Activated naive CD8-positive, alpha-beta T cell treated with anti-CD3 and anti-CD28 coated beads, Interleukin-2, amount 50 U/mL, for 24 hours (primary cell): Measurements from ENCODE around the gene BIK.

Experiments
- ATAC-seq: fragments of 150-1000 bp; cut with Tn5 transposase; one replicate; pipeline ENCODE4 v1.10.0; 2021
- DNase-seq: peaks from one replicate; pipeline ENCODE4 v3.0.0; 2021
- H3K27ac Mint-ChIP-seq: one replicate; pipeline ENCODE4 v1.8.0; 2021; ENCODE audit warnings: mild to moderate bottlenecking, mixed read lengths
- H3K27me3 Mint-ChIP-seq: one replicate; pipeline ENCODE4 v1.8.0; 2021; ENCODE audit warnings: mixed read lengths
- H3K36me3 Mint-ChIP-seq: one replicate; pipeline ENCODE4 v1.8.0; 2021; ENCODE audit warnings: low read depth, mixed read lengths
- H3K4me1 Mint-ChIP-seq: one replicate; pipeline ENCODE4 v1.8.0; 2021; ENCODE audit warnings: mixed read lengths
- H3K4me3 Mint-ChIP-seq: one replicate; pipeline ENCODE4 v1.8.0; 2021; ENCODE audit warnings: mild to moderate bottlenecking, moderate library complexity, mixed read lengths
- H3K9me3 Mint-ChIP-seq: one replicate; pipeline ENCODE4 v1.8.0; 2021; ENCODE audit warnings: mixed read lengths

The BIK gene

GRCh38 chr22:43118024-43118849, 7.7 kb downstream of the BIK start:
- DNase-seq: no peak
- no peak for ATAC-seq
- Mint-ChIP-seq H3K4me1 (peaks cover 7% of the 10 kb centered on the region), H3K27ac (no peak overlapping the region), H3K4me3 (no peak overlapping the region), H3K36me3 (no peaks in the 10 kb centered on the region), H3K9me3 (no peaks in the 10 kb centered on the region), H3K27me3 (peaks cover 4% of the 10 kb centered on the region)

GRCh38 chr22:43118953-43119458, 8.5 kb downstream of the BIK start:
- no peak for DNase-seq
- H3K9me3 Mint-ChIP-seq: no peaks in the 10 kb centered on the region
- H3K4me1 Mint-ChIP-seq: peaks cover 7% of the 10 kb centered on the region
- ATAC-seq: peak; percentile 15
- H3K36me3 Mint-ChIP-seq: no peaks in the 10 kb centered on the region
- peaks cover 4% of the 10 kb centered on the region for H3K27me3 Mint-ChIP-seq
- H3K27ac Mint-ChIP-seq: no peak overlapping the region
- H3K4me3 Mint-ChIP-seq: no peak overlapping the region

- Mint-ChIP-seq H3K36me3 (no peaks in the 10 kb centered on the region), H3K27ac (no peak overlapping the region), H3K4me3 (no peak overlapping the region), H3K9me3 (no peaks in the 10 kb centered on the region), H3K27me3 (no peaks in the 10 kb centered on the region), H3K4me1 (peaks cover 5% of the 10 kb centered on the region)
- no peak for DNase-seq
- ATAC-seq: peak; percentile 41
These were observed 16.1 kb downstream of the BIK start for GRCh38 chr22:43126501-43127165.

- H3K9me3 Mint-ChIP-seq: no peaks in the 10 kb centered on the region
- H3K36me3 Mint-ChIP-seq: peaks cover 2% of the 10 kb centered on the region
- ATAC-seq (peak; percentile 13), DNase-seq (no peak)
- no peaks in the 10 kb centered on the region for H3K27me3 Mint-ChIP-seq
- H3K4me1 Mint-ChIP-seq: peaks cover 5% of the 10 kb centered on the region
- no peak overlapping the region for H3K4me3 Mint-ChIP-seq
- no peak overlapping the region for H3K27ac Mint-ChIP-seq
These were observed 16.8 kb downstream of the BIK start for GRCh38 chr22:43127166-43127908.

- H3K9me3 Mint-ChIP-seq: no peaks in the 10 kb centered on the region
- peaks cover 5% of the 10 kb centered on the region for H3K4me1 Mint-ChIP-seq
- DNase-seq (no peak), ATAC-seq (no peak)
- no peak overlapping the region for H3K27ac Mint-ChIP-seq
- H3K36me3 Mint-ChIP-seq: peaks cover 2% of the 10 kb centered on the region
- H3K4me3 Mint-ChIP-seq: no peak overlapping the region
- H3K27me3 Mint-ChIP-seq: no peaks in the 10 kb centered on the region
These were observed 17.6 kb downstream of the BIK start for GRCh38 chr22:43128116-43128515.

GRCh38 chr22:43128928-43129424, 18.4 kb downstream of the BIK start:
- H3K27me3 Mint-ChIP-seq: no peaks in the 10 kb centered on the region
- H3K36me3 Mint-ChIP-seq: peaks cover 9% of the 10 kb centered on the region
- peaks cover 5% of the 10 kb centered on the region for H3K4me1 Mint-ChIP-seq
- ATAC-seq: no peak
- H3K4me3 Mint-ChIP-seq: no peak overlapping the region
- no peaks in the 10 kb centered on the region for H3K9me3 Mint-ChIP-seq
- no peak overlapping the region for H3K27ac Mint-ChIP-seq
- DNase-seq: no peak

GRCh38 chr22:43129426-43130425, 19.2 kb downstream of the BIK start:
- H3K27ac Mint-ChIP-seq: no peak overlapping the region
- H3K36me3 Mint-ChIP-seq: peaks cover 13% of the 10 kb centered on the region
- H3K9me3 Mint-ChIP-seq: no peaks in the 10 kb centered on the region

GRCh38 chr22:43131773-43132501, 21.4 kb downstream of the BIK start:
- no peak overlapping the region for H3K27ac Mint-ChIP-seq

More at GRCh38 chr22:43129426-43130425, 19.2 kb downstream of the BIK start:
- peaks cover 5% of the 10 kb centered on the region for H3K4me1 Mint-ChIP-seq
- H3K4me3 Mint-ChIP-seq: no peak overlapping the region
- ATAC-seq (no peak), DNase-seq (no peak)
- H3K27me3 Mint-ChIP-seq: no peaks in the 10 kb centered on the region

GRCh38 chr22:43133401-43133800, 22.9 kb downstream of the BIK start:
- no peaks in the 10 kb centered on the region for H3K27me3 Mint-ChIP-seq
- H3K4me3 Mint-ChIP-seq: no peak overlapping the region
- DNase-seq (no peak), ATAC-seq (no peak)
- no peaks in the 10 kb centered on the region for H3K4me1 Mint-ChIP-seq
- no peaks in the 10 kb centered on the region for H3K9me3 Mint-ChIP-seq
- H3K27ac Mint-ChIP-seq: no peak overlapping the region
- peaks cover 26% of the 10 kb centered on the region for H3K36me3 Mint-ChIP-seq

More at GRCh38 chr22:43131773-43132501, 21.4 kb downstream of the BIK start:
- no peaks in the 10 kb centered on the region for H3K9me3 Mint-ChIP-seq
- H3K4me1 Mint-ChIP-seq: peaks cover 3% of the 10 kb centered on the region
- peaks cover 24% of the 10 kb centered on the region for H3K36me3 Mint-ChIP-seq
- H3K4me3 Mint-ChIP-seq: no peak overlapping the region
- no peak for ATAC-seq
- no peaks in the 10 kb centered on the region for H3K27me3 Mint-ChIP-seq
- DNase-seq: no peak

- ATAC-seq (no peak), DNase-seq (no peak)
- H3K36me3 Mint-ChIP-seq: peaks cover 33% of the 10 kb centered on the region
- no peaks in the 10 kb centered on the region for H3K4me1 Mint-ChIP-seq
- H3K27me3 Mint-ChIP-seq: no peaks in the 10 kb centered on the region
- H3K4me3 Mint-ChIP-seq: no peak overlapping the region
- no peaks in the 10 kb centered on the region for H3K9me3 Mint-ChIP-seq
- H3K27ac Mint-ChIP-seq: no peak overlapping the region
These were observed 24.0 kb downstream of the BIK start for GRCh38 chr22:43134553-43134952.

- DNase-seq (no peak), ATAC-seq (no peak)
- H3K4me1 Mint-ChIP-seq: peaks cover 4% of the 10 kb centered on the region
- H3K27ac Mint-ChIP-seq: no peak overlapping the region
- H3K36me3 Mint-ChIP-seq: peaks cover 40% of the 10 kb centered on the region
- H3K27me3 Mint-ChIP-seq: no peaks in the 10 kb centered on the region
- no peak overlapping the region for H3K4me3 Mint-ChIP-seq
- no peaks in the 10 kb centered on the region for H3K9me3 Mint-ChIP-seq
These were observed 25.0 kb downstream of the BIK start for GRCh38 chr22:43135565-43135964.

GRCh38 chr22:43136255-43136654, 25.7 kb downstream of the BIK start:
- peak; percentile 70 for ATAC-seq
- peak; percentile 53 for DNase-seq
- H3K36me3 Mint-ChIP-seq: peaks cover 46% of the 10 kb centered on the region
- H3K9me3 Mint-ChIP-seq: no peaks in the 10 kb centered on the region
- H3K27ac Mint-ChIP-seq: no peak overlapping the region
- H3K27me3 Mint-ChIP-seq: no peaks in the 10 kb centered on the region
- no peak overlapping the region for H3K4me3 Mint-ChIP-seq
- peaks cover 9% of the 10 kb centered on the region for H3K4me1 Mint-ChIP-seq

GRCh38 chr22:43136801-43137200, 26.3 kb downstream of the BIK start:
- no peak overlapping the region for H3K27ac Mint-ChIP-seq
- H3K9me3 Mint-ChIP-seq: no peaks in the 10 kb centered on the region
- DNase-seq (no peak), ATAC-seq (no peak)
- H3K27me3 Mint-ChIP-seq: no peaks in the 10 kb centered on the region
- H3K4me3 Mint-ChIP-seq: no peak overlapping the region
- peaks cover 13% of the 10 kb centered on the region for H3K4me1 Mint-ChIP-seq
- peaks cover 46% of the 10 kb centered on the region for H3K36me3 Mint-ChIP-seq
